ENCODE results near the gene SNED1.

- TF ChIP-seq POLR2AphosphoS5 (IDR thresholded peaks at IDR 0.05) (no peak), POLR2A (IDR thresholded peaks at IDR 0.05) (no peak), CTCF (IDR thresholded peaks at IDR 0.05) (no peak)
Observed at GRCh38 chr2:241050624-241051577, 52.5 kb downstream of the SNED1 start.

All from breast epithelium (tissue), 3 donors.